Adrenal gland (tissue), 12 donors: Measurements from ENCODE around the gene OVAAL. TPM values are rescaled to one million over a fixed set of nuclear protein-coding genes. Genes with fewer than 3 reads are reported as not detected.

Experiments used
- DNase-seq, 7 donors: peaks; one replicate each; pipeline ENCODE4 v3.0.0-alpha.2; 2019 to 2020
- H3K27ac ChIP-seq, 5 donors: fragments of 200-600 bp; sonication (generic) in 4 of 5; 1 replicate in 3 of 5; 2 replicates in 2 of 5; pipeline versions ENCODE4 v1.5.1 to v1.8.0; 2016 to 2020; ENCODE audit warnings: mild to moderate bottlenecking in 1 of 5
- H3K27me3 ChIP-seq: fragments of 200-600 bp; 2 replicates; pipeline ENCODE4 v1.8.0; 2021
- H3K36me3 ChIP-seq, 2 donors: fragments of 200-600 bp; replicated peaks in 1 of 2; 1 replicate in 1 of 2; 2 replicates in 1 of 2; pipeline versions ENCODE4 v1.5.1 to v1.8.0; 2018 to 2022
- H3K4me1 ChIP-seq, 2 donors: fragments of 200-600 bp; replicated peaks in 1 of 2; 1 replicate in 1 of 2; 2 replicates in 1 of 2; pipeline versions ENCODE4 v1.5.1 to v1.8.0; 2018 to 2021
- H3K4me3 ChIP-seq, 4 donors: fragments of 200-600 bp; sonication (generic) in 3 of 4; one replicate each; pipeline ENCODE4 v1.5.1; 2016 to 2018
- H3K9me3 ChIP-seq, 3 donors: fragments of 200-600 bp; sonication (generic) in 1 of 3; replicated peaks in 1 of 3; 1 replicate in 2 of 3; 2 replicates in 1 of 3; pipeline versions ENCODE4 v1.5.1 to v1.8.0; 2016 to 2021
- CTCF ChIP-seq, 6 experiments: fragments of 450-650 bp in 4 of 6; fragments of 200-600 bp in 2 of 6; sonication (generic) in 1 of 6; IDR thresholded peaks; 1 replicate in 5 of 6; 2 replicates in 1 of 6; pipeline versions ENCODE4 v1.5.1 to v1.8.0; 2016 to 2021; ENCODE audit warnings: antibody characterized with exemption in 6 of 6, mild to moderate bottlenecking in 2 of 6, moderate library complexity in 1 of 6
- POLR2A ChIP-seq, 2 donors: fragments of 450-650 bp; IDR thresholded peaks; one replicate each; pipeline ENCODE4 v1.6.1; 2017; ENCODE audit warnings: antibody characterized with exemption in 2 of 2, mild to moderate bottlenecking in 2 of 2, moderate library complexity in 1 of 2
- WGBS, 4 donors: extraction: QIAGEN DNeasy Blood & Tissue Kit in 2 of 4; methylation state at CpG; one replicate each; pipeline versions ENCODE4 v1.1.5 to v1.1.7; 2013 to 2017; 5-methylcytosine and 5-hydroxymethylcytosine counted together
- intact Hi-C, 2 donors: fragments of 100-400 bp; cut with DNase I; formaldehyde crosslinking; loops; one replicate each; pipeline versions ENCODE4 v1.14.1 to v1.15.0; 2022 to 2023
- polyA plus RNA-seq, 3 donors: library from polyadenylated mRNA; stranded (reverse); fragments of 200-250 nt in 2 of 3; fragments of 350-450 nt in 1 of 3; fragmentation: Illumina TruSeq in 1 of 3; extraction: RNeasy Lipid Tissue Mini Kit (QIAGEN cat#74804) in 1 of 3; gene quantifications; one replicate each; pipeline ENCODE4 v1.2.3, GENCODE V29; 2013 to 2014
- total RNA-seq, 9 donors: library from RNA; depleted of rRNA in 4 of 9; stranded (reverse); fragments of >200 nt in 4 of 9; fragments of 120-200 nt in 1 of 9; fragmentation: NEBNext Ultra II Directional in 1 of 9; extraction: Animal tissue kit (Norgen Biotek cat#: 25700) in 1 of 9; gene quantifications; one replicate each; pipeline versions ENCODE4 v1.1.0 to v1.2.4, GENCODE V29; 2013 to 2023
- donor health status: healthy with polysubstance abuse.
- donor health status: Bipolar disorder and iron deficiency.
- donor health status: DM: yes; HTN: yes; CAD: no.
- donor health status: DM: no; HTN: no; CAD: no.
- donor health status: DM: no; HTN: no; CAD: no.
- donor health status: DM: yes; HTN: yes; CAD: no.

The OVAAL gene
- total and polyA plus RNA-seq, 12 donors, result 0.14 TPM; not detected in 11

- Histone ChIP-seq H3K27me3 (no peaks in the 10 kb centered on the region), H3K9me3 (no peaks in the 10 kb centered on the region), H3K4me3 (no peak overlapping the region), H3K27ac (no peak overlapping the region), H3K4me1 (no peaks in the 10 kb centered on the region), H3K36me3 (no peaks in the 10 kb centered on the region)
- WGBS, 4 donors, result 63 to 76% (median 67%) methylated on average over 7 of the region's 7 CpGs
- intact Hi-C loops, result loop anchor here (5.0 kb wide), 1 partner anchor 328 kb away; no protein-coding TSS in a partner anchor
- DNase-seq, result no peak
- TF ChIP-seq POLR2A (IDR thresholded peaks at IDR 0.05), result no peak
- TF ChIP-seq CTCF (IDR thresholded peaks at IDR 0.05), result no peak
These were observed 24.6 kb upstream of the OVAAL start for GRCh38 chr1:180534214-180534613.

GRCh38 chr1:180535418-180535999 lies 23.3 kb upstream of the OVAAL start:
- H3K36me3 ChIP-seq, result no peaks in the 10 kb centered on the region
- no peak overlapping the region for H3K4me3 ChIP-seq
- no peak for DNase-seq
- H3K9me3 ChIP-seq, result no peaks in the 10 kb centered on the region
- intact Hi-C loops, result loop anchor here in 1 of 2 donors (5.0 kb wide), 1 partner anchor 97 kb away; the partner anchor contains the start of gene XPR1
- TF ChIP-seq CTCF (IDR thresholded peaks at IDR 0.05) (no peak), POLR2A (IDR thresholded peaks at IDR 0.05) (no peak)
- 83 to 90% (median 86%) methylated on average over 5 of the region's 5 CpGs for WGBS, 4 donors
- H3K4me1 ChIP-seq, result peaks cover 0 to 3% of the 10 kb centered on the region in 2 donors
- no peak overlapping the region for H3K27ac ChIP-seq
- no peaks in the 10 kb centered on the region for H3K27me3 ChIP-seq

GRCh38 chr1:180536821-180537372 lies 21.9 kb upstream of the OVAAL start:
- no peaks in the 10 kb centered on the region for H3K36me3 ChIP-seq
- H3K27ac ChIP-seq, result no peak overlapping the region
- 83 to 91% (median 89%) methylated on average over 7 of the region's 7 CpGs for WGBS, 4 donors
- no peak for TF ChIP-seq POLR2A (IDR thresholded peaks at IDR 0.05)
- TF ChIP-seq CTCF (IDR thresholded peaks at IDR 0.05), result no peak
- no peak overlapping the region for H3K4me3 ChIP-seq
- peaks cover 0 to 7% of the 10 kb centered on the region in 2 donors for H3K4me1 ChIP-seq
- no peaks in the 10 kb centered on the region for H3K9me3 ChIP-seq
- intact Hi-C loops, result loop anchor here in 1 of 2 donors (5.0 kb wide), 1 partner anchor 95 kb away; the partner anchor contains the start of gene XPR1
- H3K27me3 ChIP-seq, result no peaks in the 10 kb centered on the region
- DNase-seq, result no peak

- Histone ChIP-seq H3K36me3 (no peaks in the 10 kb centered on the region), H3K4me1 (peaks cover 0 to 7% of the 10 kb centered on the region in 2 donors), H3K27ac (no peak overlapping the region), H3K4me3 (no peak overlapping the region), H3K27me3 (no peaks in the 10 kb centered on the region), H3K9me3 (no peaks in the 10 kb centered on the region)
- TF ChIP-seq POLR2A (IDR thresholded peaks at IDR 0.05) (no peak), CTCF (IDR thresholded peaks at IDR 0.05) (no peak)
- intact Hi-C loops, result loop anchor here in 1 of 2 donors (5.0 kb wide), 1 partner anchor 93 kb away; the partner anchor contains the start of gene XPR1
- DNase-seq, result no peak
- WGBS, 4 donors, result 90 to 95% (median 93%) methylated on average over 7 of the region's 7 CpGs
These were observed 19.6 kb upstream of the OVAAL start for GRCh38 chr1:180539136-180539535.
